ENCODE results near the gene ATRIP. TPM values are rescaled to one million over a fixed set of nuclear protein-coding genes. Genes with fewer than 3 reads are reported as not detected.
"Not testable (repeated sequence)": the region's sequence is repeated elsewhere in the genome, so short reads cannot be mapped to it uniquely, and the experiment has no call there.

The ATRIP gene
- total RNA-seq, 3 donors from 2014 or later, result 17.3 to 17.6 (median 17.5) TPM

DNA sequence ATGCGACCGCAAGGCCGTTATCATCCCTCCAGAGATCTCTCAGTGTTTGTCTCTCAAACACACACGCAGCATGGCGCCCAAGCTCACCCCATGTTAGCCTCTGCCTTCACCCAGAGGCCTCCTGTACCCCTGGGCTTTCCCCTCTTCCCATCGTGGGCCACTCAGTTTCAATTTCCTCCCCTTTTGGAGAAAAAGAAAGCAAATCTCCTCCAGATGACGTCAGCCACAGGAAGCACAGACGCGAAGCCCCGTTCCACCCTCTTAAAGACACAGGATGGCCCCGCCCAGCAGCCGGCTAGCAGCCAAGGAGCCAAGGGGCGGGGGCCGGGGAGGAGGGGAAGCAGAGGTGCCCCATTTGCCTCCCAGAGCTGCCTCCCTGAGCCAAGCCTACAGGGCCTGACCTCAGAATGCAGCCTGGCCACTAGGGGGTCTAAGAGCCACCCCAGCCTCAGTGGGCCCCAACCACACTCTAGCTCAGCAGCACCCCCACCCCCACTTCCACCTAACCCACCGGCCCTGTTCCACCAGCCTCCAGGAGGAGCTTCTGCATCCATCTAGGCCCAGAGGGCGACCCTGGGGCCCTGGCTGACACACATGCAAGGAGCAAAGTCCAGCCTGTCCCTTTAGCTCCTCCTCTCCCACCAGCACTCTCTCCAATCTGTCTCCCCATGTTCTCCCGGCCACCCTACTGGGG lies 26.5 kb downstream of the ATRIP start:
- peak; percentile 89 for DNase-seq
- H3K27me3 Mint-ChIP-seq (ENCODE audit: low read depth), result no peaks in the 10 kb centered on the region
- peak; percentile 89 to 90 for ATAC-seq
- no peaks in the 10 kb centered on the region for H3K9me3 Mint-ChIP-seq
- H3K4me1 Mint-ChIP-seq (ENCODE audit: low read depth), result peaks cover 69% of the 10 kb centered on the region
- H3K36me3 Mint-ChIP-seq (ENCODE audit: insufficient read depth), result peaks cover 11% of the 10 kb centered on the region
- peak overlapping the region; percentile 78 for H3K4me3 Mint-ChIP-seq

DNA sequence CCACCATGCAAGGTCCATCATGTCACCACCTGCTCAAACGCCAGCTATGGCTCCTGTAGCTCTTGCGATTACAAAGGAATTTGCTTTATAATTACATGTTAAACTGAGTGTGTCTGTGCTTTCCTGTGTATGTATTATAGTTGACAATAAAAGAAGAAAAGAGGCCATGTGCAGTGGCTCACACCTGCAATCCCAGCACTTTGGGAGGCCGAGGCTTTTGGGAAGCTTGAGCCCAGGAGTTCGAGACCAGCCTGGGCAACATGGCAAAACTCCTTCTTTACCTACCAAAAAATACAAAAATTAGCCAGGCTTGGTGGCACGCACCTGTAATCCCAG lies 27.0 kb downstream of the ATRIP start:
- ATAC-seq (no peak), DNase-seq (no peak)
- Mint-ChIP-seq H3K4me1 (ENCODE audit: low read depth) (peaks cover 70% of the 10 kb centered on the region), H3K9me3 (no peaks in the 10 kb centered on the region), H3K27me3 (ENCODE audit: low read depth) (no peaks in the 10 kb centered on the region), H3K4me3 (peak overlapping the region; percentile 78), H3K36me3 (ENCODE audit: insufficient read depth) (peaks cover 10% of the 10 kb centered on the region)

DNA sequence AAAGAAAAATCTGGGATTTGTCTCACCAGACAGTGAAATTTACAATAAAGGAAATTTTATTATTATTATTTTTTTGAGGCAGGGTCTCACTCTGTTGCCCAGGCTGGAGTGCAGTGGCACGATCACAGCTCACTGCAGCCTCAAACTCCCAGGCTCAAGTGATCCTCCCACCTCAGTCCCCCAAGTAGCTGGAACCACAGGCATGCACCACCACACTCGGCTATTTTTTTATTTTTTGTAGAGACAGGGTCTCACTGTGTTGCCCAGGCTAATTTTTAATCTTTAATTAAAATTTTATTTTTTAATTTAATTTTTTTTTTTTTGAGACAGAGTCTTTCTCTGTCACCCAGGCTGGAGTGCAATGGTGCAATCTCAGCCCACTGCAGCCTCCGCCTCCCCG lies 27.5 kb downstream of the ATRIP start:
- DNase-seq; H3K9me3 Mint-ChIP-seq; H3K27me3 Mint-ChIP-seq (ENCODE audit: low read depth); H3K4me3 Mint-ChIP-seq; H3K36me3 Mint-ChIP-seq (ENCODE audit: insufficient read depth); ATAC-seq: not testable (repeated sequence)
- H3K4me1 Mint-ChIP-seq (ENCODE audit: low read depth), result peaks cover 70% of the 10 kb centered on the region

DNA sequence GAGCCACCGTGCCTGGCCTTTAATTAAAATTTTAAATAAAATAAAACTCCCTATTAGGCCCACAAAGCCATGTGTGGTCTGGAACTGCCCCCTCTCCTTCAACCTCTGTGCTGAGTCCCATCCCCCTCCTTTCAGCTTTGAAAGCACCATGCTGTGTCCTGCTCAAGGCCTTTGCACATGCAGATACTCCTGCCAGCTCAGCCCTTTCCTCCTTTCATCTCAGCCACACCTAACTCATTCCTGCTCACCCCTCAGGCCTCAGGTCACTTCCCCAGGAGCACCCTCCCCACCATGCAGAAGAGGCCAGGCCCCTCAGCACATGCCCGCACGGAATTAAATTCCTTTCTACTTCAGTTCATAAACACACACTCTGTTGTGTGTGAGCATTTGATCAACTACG lies 28.1 kb downstream of the ATRIP start:
- Mint-ChIP-seq H3K36me3 (ENCODE audit: insufficient read depth) (peaks cover 3% of the 10 kb centered on the region), H3K9me3 (no peaks in the 10 kb centered on the region), H3K4me3 (no peak overlapping the region), H3K27me3 (ENCODE audit: low read depth) (no peaks in the 10 kb centered on the region), H3K4me1 (ENCODE audit: low read depth) (peaks cover 70% of the 10 kb centered on the region)
- ATAC-seq, result no peak
- DNase-seq, result no peak

DNA sequence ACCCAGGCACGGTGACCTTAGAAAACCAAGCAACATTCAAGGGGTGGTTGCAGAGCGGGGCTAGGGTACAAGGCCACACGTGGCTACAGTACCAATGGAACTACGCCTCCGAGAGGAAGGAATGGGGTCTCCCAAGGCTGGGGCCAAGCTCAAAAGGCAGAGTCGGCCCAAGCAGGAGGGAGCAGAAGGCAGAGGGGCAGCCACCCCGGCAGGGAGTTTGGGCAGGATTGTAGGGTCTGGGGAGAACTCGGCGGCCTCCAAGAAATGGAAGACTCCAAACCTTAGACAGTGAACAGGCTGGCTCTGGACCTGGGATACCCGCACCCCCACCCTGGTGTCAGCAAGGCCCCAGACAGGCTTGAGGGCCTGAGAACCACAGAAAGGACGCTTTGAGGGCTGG lies 28.7 kb downstream of the ATRIP start:
- Mint-ChIP-seq H3K9me3 (no peaks in the 10 kb centered on the region), H3K27me3 (ENCODE audit: low read depth) (no peaks in the 10 kb centered on the region), H3K36me3 (ENCODE audit: insufficient read depth) (peaks cover under 1% of the 10 kb centered on the region), H3K4me1 (ENCODE audit: low read depth) (peaks cover 67% of the 10 kb centered on the region), H3K4me3 (no peak overlapping the region)
- no peak for ATAC-seq
- no peak for DNase-seq

DNA sequence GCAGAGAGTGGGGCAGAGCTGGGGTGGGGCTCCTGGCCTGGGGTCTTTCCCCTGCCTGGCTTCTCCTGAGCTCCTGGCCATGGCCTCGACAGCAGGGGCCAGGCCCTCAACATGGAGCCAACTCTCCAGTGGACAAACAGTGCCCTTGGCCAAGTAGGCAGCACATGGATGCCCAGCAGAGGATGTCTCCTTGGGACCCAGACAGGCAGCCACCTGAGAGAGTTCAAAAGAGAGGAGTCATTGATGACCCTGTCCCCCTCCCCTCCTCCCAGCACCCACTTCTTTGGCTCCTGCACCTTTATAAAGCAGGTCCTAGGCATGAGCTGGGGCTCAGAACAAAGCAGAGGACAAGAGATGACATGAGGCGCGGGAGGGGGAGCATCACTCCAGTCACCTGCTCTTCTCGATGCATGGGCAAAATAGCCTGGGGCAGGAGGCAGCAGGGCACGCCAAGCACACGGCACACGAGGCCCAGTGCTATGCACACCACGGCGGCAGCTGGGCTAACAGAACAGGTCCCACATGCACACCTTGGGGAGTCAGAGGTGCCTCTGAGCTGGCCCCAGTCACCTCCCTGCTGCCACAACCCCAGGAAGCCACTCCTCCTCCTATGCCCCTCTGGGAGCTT lies 30.0 kb downstream of the ATRIP start:
- Mint-ChIP-seq H3K36me3 (ENCODE audit: insufficient read depth) (peaks cover 1% of the 10 kb centered on the region), H3K27me3 (ENCODE audit: low read depth) (no peaks in the 10 kb centered on the region), H3K4me3 (no peak overlapping the region), H3K4me1 (ENCODE audit: low read depth) (peaks cover 62% of the 10 kb centered on the region), H3K9me3 (no peaks in the 10 kb centered on the region)
- DNase-seq, result no peak
- no peak for ATAC-seq

DNA sequence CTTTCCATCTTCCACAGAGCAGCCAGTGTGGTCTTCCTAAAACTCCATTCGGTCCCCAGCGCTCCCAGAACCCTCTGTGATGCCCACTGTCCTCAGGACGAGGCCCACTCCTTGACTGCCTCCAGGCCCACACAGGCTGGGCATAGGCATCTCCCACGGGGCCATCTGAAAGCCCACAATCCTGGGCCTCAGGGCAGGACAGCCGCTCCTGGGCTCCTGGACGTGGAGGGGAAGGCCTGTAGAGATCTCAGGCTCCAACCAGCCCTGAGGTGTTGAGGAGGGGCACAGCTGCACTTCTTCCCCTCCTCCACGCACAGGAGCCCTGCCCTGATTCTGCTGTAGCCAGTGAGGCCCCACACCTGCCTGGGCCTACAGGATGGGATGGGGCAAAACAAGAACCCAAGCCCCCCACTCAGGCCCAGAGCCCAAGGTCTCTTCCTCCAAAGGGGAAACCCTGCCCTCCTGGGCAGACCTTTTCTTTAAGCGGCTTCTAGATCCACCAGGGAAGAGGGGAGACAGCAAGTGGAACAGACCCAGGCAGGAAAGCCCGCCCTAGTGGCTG lies 31.5 kb downstream of the ATRIP start:
- DNase-seq (no peak), ATAC-seq (no peak)
- H3K4me3 Mint-ChIP-seq, result peak overlapping the region; percentile 71
- no peaks in the 10 kb centered on the region for H3K27me3 Mint-ChIP-seq (ENCODE audit: low read depth)
- H3K9me3 Mint-ChIP-seq, result no peaks in the 10 kb centered on the region
- peaks cover 57% of the 10 kb centered on the region for H3K4me1 Mint-ChIP-seq (ENCODE audit: low read depth)
- peaks cover 1% of the 10 kb centered on the region for H3K36me3 Mint-ChIP-seq (ENCODE audit: insufficient read depth)

DNA sequence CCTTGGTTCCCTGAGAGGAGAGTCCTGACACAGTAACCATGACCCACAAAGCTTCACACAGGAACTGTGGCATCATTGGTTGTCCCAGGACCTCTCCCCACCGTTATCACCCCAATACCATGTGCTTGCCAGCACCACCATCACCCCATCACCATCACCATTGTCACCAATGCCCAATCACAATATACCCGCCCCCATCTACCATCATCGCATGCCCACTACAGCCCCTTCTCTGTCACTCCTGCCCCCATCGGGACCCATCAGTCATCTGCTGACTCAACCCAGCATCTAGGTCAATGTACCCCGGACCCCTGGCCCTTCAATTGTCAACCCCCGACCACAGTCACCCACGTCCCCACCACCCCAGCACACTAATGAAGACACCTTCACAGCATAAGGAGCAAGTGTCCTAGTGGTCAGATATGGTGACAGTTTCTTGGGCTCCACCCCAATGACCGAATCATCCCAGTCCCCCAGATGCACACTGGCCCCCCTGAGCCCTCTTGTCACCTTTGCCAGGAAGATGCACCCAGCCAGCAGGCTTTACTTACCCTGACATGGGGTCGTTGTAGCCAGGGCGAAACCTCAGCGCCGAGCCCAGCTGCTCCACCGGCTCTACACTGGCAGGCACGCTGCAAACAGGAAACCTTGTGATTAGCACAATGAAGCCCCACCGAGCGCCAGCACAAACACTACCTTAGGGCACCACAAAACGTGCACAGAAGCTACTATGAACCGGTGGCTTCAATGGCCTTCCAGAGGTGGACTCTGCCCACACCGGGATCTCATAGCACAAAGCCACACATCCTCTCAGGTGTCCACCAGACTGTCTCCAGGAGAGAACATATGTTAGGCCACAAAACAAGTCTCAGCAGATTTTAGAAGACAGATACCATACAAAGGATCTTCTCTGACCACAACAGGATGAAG lies 32.4 kb downstream of the ATRIP start:
- peaks cover 1% of the 10 kb centered on the region for H3K36me3 Mint-ChIP-seq (ENCODE audit: insufficient read depth)
- no peaks in the 10 kb centered on the region for H3K9me3 Mint-ChIP-seq
- ATAC-seq, result peak; percentile 73 to 76
- H3K4me3 Mint-ChIP-seq, result peak overlapping the region; percentile 71
- no peaks in the 10 kb centered on the region for H3K27me3 Mint-ChIP-seq (ENCODE audit: low read depth)
- peaks cover 50% of the 10 kb centered on the region for H3K4me1 Mint-ChIP-seq (ENCODE audit: low read depth)
- DNase-seq, result peak; percentile 34

DNA sequence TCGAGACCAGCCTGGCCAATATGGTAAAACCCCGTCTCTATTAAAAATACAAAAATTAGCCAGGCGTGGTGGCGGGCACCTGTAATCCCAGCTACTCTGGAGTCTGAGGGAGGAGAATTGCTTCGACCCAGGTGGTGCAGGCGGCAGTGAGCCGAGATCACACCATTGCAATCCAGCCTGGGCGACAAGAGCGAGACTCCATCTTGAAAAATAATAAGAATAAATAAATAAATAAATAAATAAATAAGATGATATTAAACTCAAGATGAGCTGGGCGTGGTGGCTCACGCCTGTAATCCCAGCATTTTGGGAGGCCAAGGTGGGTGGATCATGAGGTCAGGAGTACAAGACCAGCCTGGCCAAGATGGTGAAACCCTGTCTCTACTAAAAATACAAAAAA lies 34.4 kb downstream of the ATRIP start:
- not testable (repeated sequence) for H3K9me3 Mint-ChIP-seq; ATAC-seq; H3K4me3 Mint-ChIP-seq; DNase-seq; H3K36me3 Mint-ChIP-seq (ENCODE audit: insufficient read depth); H3K27me3 Mint-ChIP-seq (ENCODE audit: low read depth)
- H3K4me1 Mint-ChIP-seq (ENCODE audit: low read depth), result peaks cover 40% of the 10 kb centered on the region

DNA sequence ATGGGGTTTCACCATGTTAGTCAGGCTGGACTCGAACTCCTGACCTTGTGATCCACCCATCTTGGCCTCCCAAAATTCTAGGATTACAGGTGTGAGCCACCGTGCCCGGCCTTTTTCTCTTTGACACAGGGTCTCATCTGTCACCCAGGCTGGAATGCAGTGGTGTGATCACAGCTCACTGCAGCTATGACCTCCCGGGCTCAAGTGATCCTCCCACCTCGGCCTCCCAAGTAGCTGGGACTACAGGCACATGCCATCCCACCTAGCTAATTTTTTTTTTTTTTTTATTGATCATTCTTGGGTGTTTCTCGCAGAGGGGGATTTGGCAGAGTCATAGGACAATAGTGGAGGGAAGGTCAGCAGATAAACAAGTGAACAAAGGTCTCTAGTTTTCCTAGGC lies 36.3 kb downstream of the ATRIP start:
- H3K27me3 Mint-ChIP-seq (ENCODE audit: low read depth); H3K36me3 Mint-ChIP-seq (ENCODE audit: insufficient read depth); H3K4me3 Mint-ChIP-seq; DNase-seq; H3K9me3 Mint-ChIP-seq; ATAC-seq: not testable (repeated sequence)
- peaks cover 24% of the 10 kb centered on the region for H3K4me1 Mint-ChIP-seq (ENCODE audit: low read depth)

DNA sequence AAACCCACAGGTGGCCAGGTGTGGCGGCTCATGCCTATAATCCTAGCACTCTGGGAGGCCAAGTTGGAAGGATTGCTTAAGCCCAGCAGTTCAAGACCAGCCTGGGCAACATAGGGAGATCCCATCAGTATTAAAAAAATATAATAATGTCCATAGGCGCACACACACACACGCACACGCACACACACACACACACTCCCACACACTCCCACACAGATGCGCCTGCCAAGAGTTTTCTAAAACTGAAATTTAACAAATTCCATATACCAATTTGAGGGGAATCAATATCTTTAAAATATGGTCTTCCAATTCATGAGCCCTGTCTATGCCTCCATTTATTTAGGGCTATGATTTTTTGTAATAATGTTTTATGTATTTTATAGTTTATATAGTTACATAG lies 40.4 kb downstream of the ATRIP start:
- ATAC-seq (no peak), DNase-seq (no peak)
- Mint-ChIP-seq H3K4me1 (ENCODE audit: low read depth) (no peaks in the 10 kb centered on the region), H3K9me3 (no peaks in the 10 kb centered on the region), H3K4me3 (no peak overlapping the region), H3K27me3 (ENCODE audit: low read depth) (no peaks in the 10 kb centered on the region), H3K36me3 (ENCODE audit: insufficient read depth) (no peaks in the 10 kb centered on the region)

DNA sequence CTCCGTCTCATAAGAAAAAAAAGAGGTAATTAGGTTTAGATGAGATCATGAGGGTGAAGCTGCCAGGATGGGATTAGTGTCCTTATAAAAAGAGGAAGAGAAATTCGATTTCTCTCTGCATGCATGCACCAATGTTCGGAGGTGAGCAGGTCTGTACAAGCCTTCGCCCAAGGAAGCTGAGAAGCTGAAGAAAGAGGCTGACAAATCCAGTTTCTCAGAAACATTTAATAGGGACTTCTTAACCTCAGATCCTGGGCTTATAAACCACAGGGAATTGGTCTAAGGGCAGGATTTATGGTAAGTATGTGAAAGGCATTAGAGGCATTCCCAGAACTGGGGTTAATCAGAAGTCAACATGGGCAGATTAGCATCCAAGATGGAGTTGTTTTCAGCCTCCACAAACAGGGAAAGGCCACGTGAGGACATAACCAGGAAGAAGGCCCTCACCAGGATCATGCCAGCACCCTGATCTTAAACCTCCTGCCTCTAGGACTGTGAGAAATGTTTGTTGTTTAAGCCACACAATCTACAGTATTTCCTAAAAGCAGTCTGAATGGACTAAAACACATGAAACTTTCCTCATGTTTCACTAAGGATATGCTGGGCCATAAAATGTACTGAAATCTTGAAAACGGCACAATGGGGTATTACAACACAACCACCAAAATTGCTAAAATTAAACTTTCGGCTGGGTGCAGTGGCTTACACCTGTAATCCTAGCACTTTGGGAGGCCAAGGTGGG lies 46.1 kb downstream of the ATRIP start:
- H3K9me3 Mint-ChIP-seq, result no peaks in the 10 kb centered on the region
- DNase-seq (no peak), ATAC-seq (no peak)
- H3K27me3 Mint-ChIP-seq (ENCODE audit: low read depth), result no peaks in the 10 kb centered on the region
- peaks cover 10% of the 10 kb centered on the region for H3K36me3 Mint-ChIP-seq (ENCODE audit: insufficient read depth)
- peaks cover 1% of the 10 kb centered on the region for H3K4me1 Mint-ChIP-seq (ENCODE audit: low read depth)
- no peak overlapping the region for H3K4me3 Mint-ChIP-seq

DNA sequence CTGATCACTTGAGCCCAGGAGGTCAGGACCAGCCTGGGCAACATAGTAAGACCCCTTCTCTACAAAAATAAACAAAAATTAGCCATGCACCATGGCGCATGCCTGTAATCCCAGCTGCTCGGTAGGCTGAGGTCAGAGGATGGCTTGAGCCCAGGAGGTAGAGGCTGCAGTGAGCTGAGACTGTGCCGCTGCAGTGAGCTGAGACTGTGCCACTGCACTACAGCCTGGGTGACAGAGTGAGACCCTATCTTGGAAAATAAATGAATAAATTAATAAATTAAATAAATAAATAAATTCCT lies 46.6 kb downstream of the ATRIP start:
- H3K27me3 Mint-ChIP-seq (ENCODE audit: low read depth), result no peaks in the 10 kb centered on the region
- ATAC-seq, result no peak
- DNase-seq, result no peak
- H3K36me3 Mint-ChIP-seq (ENCODE audit: insufficient read depth), result peaks cover 15% of the 10 kb centered on the region
- H3K4me3 Mint-ChIP-seq, result no peak overlapping the region
- H3K4me1 Mint-ChIP-seq (ENCODE audit: low read depth), result peaks cover 3% of the 10 kb centered on the region
- H3K9me3 Mint-ChIP-seq, result no peaks in the 10 kb centered on the region

DNA sequence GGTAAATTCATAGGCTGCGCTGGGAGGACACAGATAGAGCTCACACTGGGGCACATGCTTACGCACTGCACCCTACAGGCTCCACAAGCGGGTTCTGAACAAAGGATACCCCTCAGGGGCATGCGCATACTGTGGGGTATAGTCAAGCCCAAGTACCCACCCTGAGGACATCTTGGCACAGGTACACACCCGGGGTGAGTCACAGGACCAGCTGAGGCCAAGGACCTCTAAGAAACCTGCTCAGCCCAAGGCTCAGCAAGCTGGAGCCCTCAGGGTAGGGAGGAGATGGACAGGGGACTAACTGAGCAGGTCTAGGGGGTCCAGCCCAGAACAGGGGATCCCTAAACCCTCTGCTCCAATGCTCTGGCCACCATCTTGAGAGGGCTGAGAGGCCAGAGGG lies 54.1 kb downstream of the ATRIP start:
- H3K36me3 Mint-ChIP-seq (ENCODE audit: insufficient read depth), result peaks cover 10% of the 10 kb centered on the region
- DNase-seq (no peak), ATAC-seq (no peak)
- H3K27me3 Mint-ChIP-seq (ENCODE audit: low read depth), result no peaks in the 10 kb centered on the region
- peaks cover 40% of the 10 kb centered on the region for H3K4me1 Mint-ChIP-seq (ENCODE audit: low read depth)
- H3K4me3 Mint-ChIP-seq, result no peak overlapping the region
- no peaks in the 10 kb centered on the region for H3K9me3 Mint-ChIP-seq
